Measurements from ENCODE around the gene CPN2. TPM values are rescaled to one million over a fixed set of nuclear protein-coding genes. Genes with fewer than 3 reads are reported as not detected.
A peak's percentile ranks its signal among the peaks of the same experiment; 100 is the strongest.

Gene CPN2
- polyA plus RNA-seq, 4 donors, result 2.0 TPM; not detected in 3

- WGBS, 3 donors, result 22 to 57% (median 38%) methylated on average over 5 of the region's 5 CpGs
- Histone ChIP-seq H3K9me3 (ENCODE audit: control insufficient read depth in 2 of 2, insufficient read depth in 1 of 2, low read depth in 1 of 2, low read length in 1 of 2) (peaks cover 0 to 8% of the 10 kb centered on the region in 2 donors), H3K27me3 (ENCODE audit: control insufficient read depth in 3 of 3, insufficient read depth in 3 of 3, low read length in 3 of 3) (peaks cover 0 to 28% (median 0%) of the 10 kb centered on the region in 3 donors), H3K4me1 (ENCODE audit: control insufficient read depth in 3 of 3, insufficient read depth in 2 of 3, low read depth in 1 of 3, low read length in 2 of 3) (peaks cover 0 to 35% (median 3%) of the 10 kb centered on the region in 3 donors), H3K27ac (ENCODE audit: low read depth in 1 of 3, low read length in 2 of 3) (peak overlapping the region in 2 of 3 donors; percentile 26 to 72), H3K36me3 (ENCODE audit: control insufficient read depth in 3 of 3, insufficient read depth in 2 of 3, low read depth in 1 of 3, low read length in 3 of 3) (no peaks in the 10 kb centered on the region), H3K4me3 (ENCODE audit: low read depth in 1 of 3, low read length in 3 of 3) (no peak overlapping the region)
- DNase-seq (peak; percentile 89 to 95), FAIRE-seq (no peak)
Observed at GRCh38 chr3:194395212-194395611, 44.1 kb upstream of the CPN2 start.

GRCh38 chr3:194392576-194392975 is 41.4 kb upstream of the CPN2 start:
- 94 to 96% (median 95%) methylated on average over 7 of the region's 7 CpGs for WGBS, 3 donors
- Histone ChIP-seq H3K9me3 (ENCODE audit: control insufficient read depth in 2 of 2, insufficient read depth in 1 of 2, low read depth in 1 of 2, low read length in 1 of 2) (peaks cover 0 to 2% of the 10 kb centered on the region in 2 donors), H3K27me3 (ENCODE audit: control insufficient read depth in 3 of 3, insufficient read depth in 3 of 3, low read length in 3 of 3) (peaks cover 0 to 10% (median 0%) of the 10 kb centered on the region in 3 donors), H3K27ac (ENCODE audit: low read depth in 1 of 3, low read length in 2 of 3) (no peak overlapping the region), H3K36me3 (ENCODE audit: control insufficient read depth in 3 of 3, insufficient read depth in 2 of 3, low read depth in 1 of 3, low read length in 3 of 3) (no peaks in the 10 kb centered on the region), H3K4me3 (ENCODE audit: low read depth in 1 of 3, low read length in 3 of 3) (no peak overlapping the region), H3K4me1 (ENCODE audit: control insufficient read depth in 3 of 3, insufficient read depth in 2 of 3, low read depth in 1 of 3, low read length in 2 of 3) (peaks cover 0 to 27% (median 3%) of the 10 kb centered on the region in 3 donors)
- DNase-seq (no peak), FAIRE-seq (no peak)

GRCh38 chr3:194390835-194391234 is 39.7 kb upstream of the CPN2 start:
- Histone ChIP-seq H3K4me1 (ENCODE audit: control insufficient read depth in 3 of 3, insufficient read depth in 2 of 3, low read depth in 1 of 3, low read length in 2 of 3) (peaks cover 0 to 12% (median 0%) of the 10 kb centered on the region in 3 donors), H3K4me3 (ENCODE audit: low read depth in 1 of 3, low read length in 3 of 3) (no peak overlapping the region), H3K27me3 (ENCODE audit: control insufficient read depth in 3 of 3, insufficient read depth in 3 of 3, low read length in 3 of 3) (no peaks in the 10 kb centered on the region), H3K27ac (ENCODE audit: low read depth in 1 of 3, low read length in 2 of 3) (no peak overlapping the region), H3K9me3 (ENCODE audit: control insufficient read depth in 2 of 2, insufficient read depth in 1 of 2, low read depth in 1 of 2, low read length in 1 of 2) (no peaks in the 10 kb centered on the region), H3K36me3 (ENCODE audit: control insufficient read depth in 3 of 3, insufficient read depth in 2 of 3, low read depth in 1 of 3, low read length in 3 of 3) (no peaks in the 10 kb centered on the region)
- no peak for FAIRE-seq
- DNase-seq, result no peak

- Histone ChIP-seq H3K27me3 (ENCODE audit: control insufficient read depth in 3 of 3, insufficient read depth in 3 of 3, low read length in 3 of 3) (no peaks in the 10 kb centered on the region), H3K4me3 (ENCODE audit: low read depth in 1 of 3, low read length in 3 of 3) (no peak overlapping the region), H3K4me1 (ENCODE audit: control insufficient read depth in 3 of 3, insufficient read depth in 2 of 3, low read depth in 1 of 3, low read length in 2 of 3) (no peaks in the 10 kb centered on the region), H3K27ac (ENCODE audit: low read depth in 1 of 3, low read length in 2 of 3) (no peak overlapping the region), H3K36me3 (ENCODE audit: control insufficient read depth in 3 of 3, insufficient read depth in 2 of 3, low read depth in 1 of 3, low read length in 3 of 3) (no peaks in the 10 kb centered on the region), H3K9me3 (ENCODE audit: control insufficient read depth in 2 of 2, insufficient read depth in 1 of 2, low read depth in 1 of 2, low read length in 1 of 2) (no peaks in the 10 kb centered on the region)
- FAIRE-seq (no peak), DNase-seq (no peak)
- WGBS, 3 donors, result 80 to 90% (median 82%) methylated on average over 8 of the region's 8 CpGs
Observed at GRCh38 chr3:194389269-194389668, 38.1 kb upstream of the CPN2 start.

- no peak for DNase-seq
- Histone ChIP-seq H3K4me1 (ENCODE audit: control insufficient read depth in 3 of 3, insufficient read depth in 2 of 3, low read depth in 1 of 3, low read length in 2 of 3) (no peaks in the 10 kb centered on the region), H3K27ac (ENCODE audit: low read depth in 1 of 3, low read length in 2 of 3) (no peak overlapping the region), H3K27me3 (ENCODE audit: control insufficient read depth in 3 of 3, insufficient read depth in 3 of 3, low read length in 3 of 3) (no peaks in the 10 kb centered on the region), H3K9me3 (ENCODE audit: control insufficient read depth in 2 of 2, insufficient read depth in 1 of 2, low read depth in 1 of 2, low read length in 1 of 2) (no peaks in the 10 kb centered on the region), H3K36me3 (ENCODE audit: control insufficient read depth in 3 of 3, insufficient read depth in 2 of 3, low read depth in 1 of 3, low read length in 3 of 3) (no peaks in the 10 kb centered on the region), H3K4me3 (ENCODE audit: low read depth in 1 of 3, low read length in 3 of 3) (no peak overlapping the region)
- FAIRE-seq, result no peak
- 88 to 95% (median 95%) methylated on average over 8 of the region's 8 CpGs for WGBS, 3 donors
Observed at GRCh38 chr3:194387926-194388418, 36.8 kb upstream of the CPN2 start.

- 91 to 97% (median 96%) methylated on average over 6 of the region's 6 CpGs for WGBS, 3 donors
- FAIRE-seq, result no peak
Observed at GRCh38 chr3:194387276-194387675, 36.1 kb upstream of the CPN2 start.

GRCh38 chr3:194386648-194387047 is 35.5 kb upstream of the CPN2 start:
- H3K9me3 ChIP-seq (ENCODE audit: control insufficient read depth in 2 of 2, insufficient read depth in 1 of 2, low read depth in 1 of 2, low read length in 1 of 2), result no peaks in the 10 kb centered on the region
- H3K4me1 ChIP-seq (ENCODE audit: control insufficient read depth in 3 of 3, insufficient read depth in 2 of 3, low read depth in 1 of 3, low read length in 2 of 3), result no peaks in the 10 kb centered on the region
- 44 to 57% (median 44%) methylated on average over 7 of the region's 7 CpGs for WGBS, 3 donors
- DNase-seq (no peak), FAIRE-seq (no peak)
- no peak overlapping the region for H3K4me3 ChIP-seq (ENCODE audit: low read depth in 1 of 3, low read length in 3 of 3)
- no peak overlapping the region for H3K27ac ChIP-seq (ENCODE audit: low read depth in 1 of 3, low read length in 2 of 3)
- no peaks in the 10 kb centered on the region for H3K36me3 ChIP-seq (ENCODE audit: control insufficient read depth in 3 of 3, insufficient read depth in 2 of 3, low read depth in 1 of 3, low read length in 3 of 3)
- H3K27me3 ChIP-seq (ENCODE audit: control insufficient read depth in 3 of 3, insufficient read depth in 3 of 3, low read length in 3 of 3), result peaks cover 0 to 3% (median 0%) of the 10 kb centered on the region in 3 donors

More at GRCh38 chr3:194387276-194387675, 36.1 kb upstream of the CPN2 start:
- Histone ChIP-seq H3K36me3 (ENCODE audit: control insufficient read depth in 3 of 3, insufficient read depth in 2 of 3, low read depth in 1 of 3, low read length in 3 of 3) (no peaks in the 10 kb centered on the region), H3K27me3 (ENCODE audit: control insufficient read depth in 3 of 3, insufficient read depth in 3 of 3, low read length in 3 of 3) (peaks cover 0 to 3% (median 0%) of the 10 kb centered on the region in 3 donors), H3K27ac (ENCODE audit: low read depth in 1 of 3, low read length in 2 of 3) (no peak overlapping the region), H3K4me1 (ENCODE audit: control insufficient read depth in 3 of 3, insufficient read depth in 2 of 3, low read depth in 1 of 3, low read length in 2 of 3) (no peaks in the 10 kb centered on the region), H3K4me3 (ENCODE audit: low read depth in 1 of 3, low read length in 3 of 3) (no peak overlapping the region), H3K9me3 (ENCODE audit: control insufficient read depth in 2 of 2, insufficient read depth in 1 of 2, low read depth in 1 of 2, low read length in 1 of 2) (no peaks in the 10 kb centered on the region)
- DNase-seq, result no peak

GRCh38 chr3:194386066-194386465 is 34.9 kb upstream of the CPN2 start:
- FAIRE-seq, result no peak
- Histone ChIP-seq H3K36me3 (ENCODE audit: control insufficient read depth in 3 of 3, insufficient read depth in 2 of 3, low read depth in 1 of 3, low read length in 3 of 3) (no peaks in the 10 kb centered on the region), H3K9me3 (ENCODE audit: control insufficient read depth in 2 of 2, insufficient read depth in 1 of 2, low read depth in 1 of 2, low read length in 1 of 2) (no peaks in the 10 kb centered on the region), H3K4me3 (ENCODE audit: low read depth in 1 of 3, low read length in 3 of 3) (no peak overlapping the region), H3K4me1 (ENCODE audit: control insufficient read depth in 3 of 3, insufficient read depth in 2 of 3, low read depth in 1 of 3, low read length in 2 of 3) (no peaks in the 10 kb centered on the region), H3K27me3 (ENCODE audit: control insufficient read depth in 3 of 3, insufficient read depth in 3 of 3, low read length in 3 of 3) (peaks cover 0 to 6% (median 0%) of the 10 kb centered on the region in 3 donors), H3K27ac (ENCODE audit: low read depth in 1 of 3, low read length in 2 of 3) (no peak overlapping the region)
- no peak for DNase-seq
- WGBS, 3 donors, result 87 to 89% (median 89%) methylated on average over 14 to 15 of the region's 15 CpGs

- Histone ChIP-seq H3K27me3 (ENCODE audit: control insufficient read depth in 3 of 3, insufficient read depth in 3 of 3, low read length in 3 of 3) (peaks cover 0 to 6% (median 0%) of the 10 kb centered on the region in 3 donors), H3K9me3 (ENCODE audit: control insufficient read depth in 2 of 2, insufficient read depth in 1 of 2, low read depth in 1 of 2, low read length in 1 of 2) (no peaks in the 10 kb centered on the region), H3K4me1 (ENCODE audit: control insufficient read depth in 3 of 3, insufficient read depth in 2 of 3, low read depth in 1 of 3, low read length in 2 of 3) (no peaks in the 10 kb centered on the region), H3K4me3 (ENCODE audit: low read depth in 1 of 3, low read length in 3 of 3) (no peak overlapping the region), H3K27ac (ENCODE audit: low read depth in 1 of 3, low read length in 2 of 3) (no peak overlapping the region), H3K36me3 (ENCODE audit: control insufficient read depth in 3 of 3, insufficient read depth in 2 of 3, low read depth in 1 of 3, low read length in 3 of 3) (no peaks in the 10 kb centered on the region)
- DNase-seq (no peak), FAIRE-seq (no peak)
- WGBS, 3 donors, result 91 to 94% (median 92%) methylated on average over 12 of the region's 12 CpGs
Observed at GRCh38 chr3:194384569-194385001, 33.5 kb upstream of the CPN2 start.
